ENCODE measurements around the gene AIF1L.

AIF1L gene

GRCh38 chr9:131072871-131073237 lies 23.5 kb upstream of the AIF1L start:
- no peak overlapping the region for H2BK5ac ChIP-seq (ENCODE audit: low read depth, low read length, poor library complexity, severe bottlenecking)
- peaks cover 15 to 63% of the 10 kb centered on the region in 2 experiments for H3K27me3 ChIP-seq (ENCODE audit: control insufficient read depth in 1 of 2, insufficient read depth in 1 of 2, low read length in 2 of 2)
- H3K9ac ChIP-seq (ENCODE audit: low read length): no peak overlapping the region
- DNase-seq: no peak
- no peak overlapping the region for H3K23ac ChIP-seq (ENCODE audit: low read length in 2 of 2)
- no peak overlapping the region for H2BK15ac ChIP-seq (ENCODE audit: low read depth, poor library complexity, severe bottlenecking)
- H3K4me2 ChIP-seq (ENCODE audit: low read length, poor library complexity, severe bottlenecking): no peak overlapping the region
- no peak overlapping the region for H3K27ac ChIP-seq (ENCODE audit: low read length, poor library complexity, severe bottlenecking)
- H2BK120ac ChIP-seq (ENCODE audit: low read depth, low read length): no peak overlapping the region
- no peak overlapping the region for H3K4ac ChIP-seq (ENCODE audit: low read depth in 1 of 2, low read length in 2 of 2)
- no peaks in the 10 kb centered on the region for H3K4me1 ChIP-seq (ENCODE audit: control insufficient read depth, insufficient read depth, low read depth, low read length)
- H4K8ac ChIP-seq (ENCODE audit: low read length): no peak overlapping the region
- H4K91ac ChIP-seq (ENCODE audit: low read length): no peak overlapping the region
- no peak overlapping the region for H2BK12ac ChIP-seq (ENCODE audit: low read length in 2 of 2)
- no peaks in the 10 kb centered on the region for H3K9me3 ChIP-seq (ENCODE audit: control insufficient read depth, low read length)
- no peak overlapping the region for H2AK5ac ChIP-seq (ENCODE audit: low read length, severe bottlenecking)
- H3K79me1 ChIP-seq (replicated peaks; ENCODE audit: low read length, poor library complexity, severe bottlenecking): no peaks in the 10 kb centered on the region
- no peaks in the 10 kb centered on the region for H3K36me3 ChIP-seq (ENCODE audit: control insufficient read depth in 1 of 2, insufficient read depth in 2 of 2, low read depth in 1 of 2, low read length in 2 of 2)
- H3K14ac ChIP-seq (ENCODE audit: low read length in 2 of 2): no peak overlapping the region
- H3K4me3 ChIP-seq (ENCODE audit: insufficient read depth in 1 of 2, low read depth in 1 of 2, low read length in 2 of 2): no peak overlapping the region
- 86% methylated on average over 9 of the region's 9 CpGs for WGBS
- H3K18ac ChIP-seq (ENCODE audit: low read depth in 1 of 2, low read length in 2 of 2): no peak overlapping the region
- H2AFZ ChIP-seq (ENCODE audit: low read depth, low read length): no peak overlapping the region

- Histone ChIP-seq H3K9ac (ENCODE audit: low read length) (no peak overlapping the region), H3K4me3 (ENCODE audit: insufficient read depth in 1 of 2, low read depth in 1 of 2, low read length in 2 of 2) (no peak overlapping the region), H2BK120ac (ENCODE audit: low read depth, low read length) (no peak overlapping the region), H3K23ac (ENCODE audit: low read length in 2 of 2) (no peak overlapping the region), H3K27ac (ENCODE audit: low read length, poor library complexity, severe bottlenecking) (no peak overlapping the region), H2AK5ac (ENCODE audit: low read length, severe bottlenecking) (no peak overlapping the region), H2BK12ac (ENCODE audit: low read length in 2 of 2) (no peak overlapping the region), H3K4me2 (ENCODE audit: low read length, poor library complexity, severe bottlenecking) (no peak overlapping the region), H2BK5ac (ENCODE audit: low read depth, low read length, poor library complexity, severe bottlenecking) (no peak overlapping the region), H4K8ac (ENCODE audit: low read length) (no peak overlapping the region), H2AFZ (ENCODE audit: low read depth, low read length) (no peak overlapping the region), H3K4ac (ENCODE audit: low read depth in 1 of 2, low read length in 2 of 2) (no peak overlapping the region), H2BK15ac (ENCODE audit: low read depth, poor library complexity, severe bottlenecking) (no peak overlapping the region), H3K4me1 (ENCODE audit: control insufficient read depth, insufficient read depth, low read depth, low read length) (no peaks in the 10 kb centered on the region), H3K18ac (ENCODE audit: low read depth in 1 of 2, low read length in 2 of 2) (no peak overlapping the region), H3K14ac (ENCODE audit: low read length in 2 of 2) (no peak overlapping the region), H3K36me3 (ENCODE audit: control insufficient read depth in 1 of 2, insufficient read depth in 2 of 2, low read depth in 1 of 2, low read length in 2 of 2) (peaks cover 0 to 4% of the 10 kb centered on the region in 2 experiments), H3K27me3 (ENCODE audit: control insufficient read depth in 1 of 2, insufficient read depth in 1 of 2, low read length in 2 of 2) (peaks cover 12 to 52% of the 10 kb centered on the region in 2 experiments), H3K79me1 (replicated peaks; ENCODE audit: low read length, poor library complexity, severe bottlenecking) (no peaks in the 10 kb centered on the region), H4K91ac (ENCODE audit: low read length) (no peak overlapping the region), H3K9me3 (ENCODE audit: control insufficient read depth, low read length) (no peaks in the 10 kb centered on the region)
- WGBS: 81% methylated on average over 15 of the region's 15 CpGs
- no peak for DNase-seq
These were observed 19.8 kb upstream of the AIF1L start for GRCh38 chr9:131076347-131077195.

- no peak overlapping the region for H3K18ac ChIP-seq (ENCODE audit: low read depth in 1 of 2, low read length in 2 of 2)
- H3K9ac ChIP-seq (ENCODE audit: low read length): no peak overlapping the region
- H2BK15ac ChIP-seq (ENCODE audit: low read depth, poor library complexity, severe bottlenecking): no peak overlapping the region
- no peak overlapping the region for H2AK5ac ChIP-seq (ENCODE audit: low read length, severe bottlenecking)
- peaks cover 0 to 4% of the 10 kb centered on the region in 2 experiments for H3K36me3 ChIP-seq (ENCODE audit: control insufficient read depth in 1 of 2, insufficient read depth in 2 of 2, low read depth in 1 of 2, low read length in 2 of 2)
- no peak overlapping the region for H4K91ac ChIP-seq (ENCODE audit: low read length)
- H3K14ac ChIP-seq (ENCODE audit: low read length in 2 of 2): no peak overlapping the region
- H3K27me3 ChIP-seq (ENCODE audit: control insufficient read depth in 1 of 2, insufficient read depth in 1 of 2, low read length in 2 of 2): peaks cover 18 to 55% of the 10 kb centered on the region in 2 experiments
- H3K79me1 ChIP-seq (replicated peaks; ENCODE audit: low read length, poor library complexity, severe bottlenecking): no peaks in the 10 kb centered on the region
- 83% methylated on average over 17 of the region's 17 CpGs for WGBS
- no peak overlapping the region for H2BK12ac ChIP-seq (ENCODE audit: low read length in 2 of 2)
- no peak overlapping the region for H3K4me3 ChIP-seq (ENCODE audit: insufficient read depth in 1 of 2, low read depth in 1 of 2, low read length in 2 of 2)
- no peak overlapping the region for H2BK5ac ChIP-seq (ENCODE audit: low read depth, low read length, poor library complexity, severe bottlenecking)
- H2AFZ ChIP-seq (ENCODE audit: low read depth, low read length): no peak overlapping the region
- no peak overlapping the region for H2BK120ac ChIP-seq (ENCODE audit: low read depth, low read length)
- peaks cover 2% of the 10 kb centered on the region for H3K4me1 ChIP-seq (ENCODE audit: control insufficient read depth, insufficient read depth, low read depth, low read length)
- H4K8ac ChIP-seq (ENCODE audit: low read length): no peak overlapping the region
- no peak overlapping the region for H3K4ac ChIP-seq (ENCODE audit: low read depth in 1 of 2, low read length in 2 of 2)
- no peak for DNase-seq
- H3K4me2 ChIP-seq (ENCODE audit: low read length, poor library complexity, severe bottlenecking): no peak overlapping the region
- H3K9me3 ChIP-seq (ENCODE audit: control insufficient read depth, low read length): no peaks in the 10 kb centered on the region
- no peak overlapping the region for H3K23ac ChIP-seq (ENCODE audit: low read length in 2 of 2)
- no peak overlapping the region for H3K27ac ChIP-seq (ENCODE audit: low read length, poor library complexity, severe bottlenecking)
These were observed 17.6 kb upstream of the AIF1L start for GRCh38 chr9:131078427-131079366.

- H2AK5ac ChIP-seq (ENCODE audit: low read length, severe bottlenecking): no peak overlapping the region
- H3K27ac ChIP-seq (ENCODE audit: low read length, poor library complexity, severe bottlenecking): no peak overlapping the region
- H2AFZ ChIP-seq (ENCODE audit: low read depth, low read length): no peak overlapping the region
- H2BK120ac ChIP-seq (ENCODE audit: low read depth, low read length): no peak overlapping the region
- no peak overlapping the region for H3K23ac ChIP-seq (ENCODE audit: low read length in 2 of 2)
- H3K14ac ChIP-seq (ENCODE audit: low read length in 2 of 2): no peak overlapping the region
- no peaks in the 10 kb centered on the region for H3K79me1 ChIP-seq (replicated peaks; ENCODE audit: low read length, poor library complexity, severe bottlenecking)
- 90% methylated on average over 9 of the region's 9 CpGs for WGBS
- H2BK5ac ChIP-seq (ENCODE audit: low read depth, low read length, poor library complexity, severe bottlenecking): no peak overlapping the region
- H3K36me3 ChIP-seq (ENCODE audit: control insufficient read depth in 1 of 2, insufficient read depth in 2 of 2, low read depth in 1 of 2, low read length in 2 of 2): peaks cover 0 to 4% of the 10 kb centered on the region in 2 experiments
- H3K27me3 ChIP-seq (ENCODE audit: control insufficient read depth in 1 of 2, insufficient read depth in 1 of 2, low read length in 2 of 2): peaks cover 27 to 60% of the 10 kb centered on the region in 2 experiments
- no peak for DNase-seq
- no peak overlapping the region for H3K18ac ChIP-seq (ENCODE audit: low read depth in 1 of 2, low read length in 2 of 2)
- H2BK15ac ChIP-seq (ENCODE audit: low read depth, poor library complexity, severe bottlenecking): no peak overlapping the region
- H2BK12ac ChIP-seq (ENCODE audit: low read length in 2 of 2): no peak overlapping the region
- H4K91ac ChIP-seq (ENCODE audit: low read length): no peak overlapping the region
- H3K9me3 ChIP-seq (ENCODE audit: control insufficient read depth, low read length): no peaks in the 10 kb centered on the region
- H3K4ac ChIP-seq (ENCODE audit: low read depth in 1 of 2, low read length in 2 of 2): no peak overlapping the region
- H3K4me2 ChIP-seq (ENCODE audit: low read length, poor library complexity, severe bottlenecking): no peak overlapping the region
- no peak overlapping the region for H3K9ac ChIP-seq (ENCODE audit: low read length)
- no peak overlapping the region for H4K8ac ChIP-seq (ENCODE audit: low read length)
- peaks cover 2% of the 10 kb centered on the region for H3K4me1 ChIP-seq (ENCODE audit: control insufficient read depth, insufficient read depth, low read depth, low read length)
- H3K4me3 ChIP-seq (ENCODE audit: insufficient read depth in 1 of 2, low read depth in 1 of 2, low read length in 2 of 2): no peak overlapping the region
These were observed 15.7 kb upstream of the AIF1L start for GRCh38 chr9:131080589-131080988.
